Nephron progenitor cell (in vitro differentiated cells): Measurements from ENCODE around the gene FOXN4.

Source experiments
- DNase-seq: peaks from one replicate; pipeline ENCODE4 v3.0.0; 2021
- H3K27ac Mint-ChIP-seq: 2 replicates; pipeline ENCODE4 v1.8.0; 2021; ENCODE audit warnings: mild to moderate bottlenecking, moderate library complexity, mixed read lengths
- H3K27me3 Mint-ChIP-seq: 2 replicates; pipeline ENCODE4 v1.8.0; 2021; ENCODE audit warnings: mild to moderate bottlenecking, low read depth, mixed read lengths; ENCODE audit not compliant: poor library complexity
- H3K36me3 Mint-ChIP-seq: 2 replicates; pipeline ENCODE4 v1.8.0; 2021; ENCODE audit warnings: low read depth, mixed read lengths
- H3K4me1 Mint-ChIP-seq: 2 replicates; pipeline ENCODE4 v1.8.0; 2021; ENCODE audit warnings: mixed read lengths
- H3K4me3 Mint-ChIP-seq: 2 replicates; pipeline ENCODE4 v1.8.0; 2021; ENCODE audit warnings: mild to moderate bottlenecking, moderate library complexity, mixed read lengths
- H3K9me3 Mint-ChIP-seq: 2 replicates; pipeline ENCODE4 v1.8.0; 2021; ENCODE audit warnings: mild to moderate bottlenecking, moderate library complexity, mixed read lengths
- CTCF ChIP-seq: fragments of 200-600 bp; sonication (generic); IDR thresholded peaks from 2 replicates; pipeline ENCODE4 v1.5.0; 2021; ENCODE audit warnings: antibody characterized with exemption

Gene FOXN4

DNA sequence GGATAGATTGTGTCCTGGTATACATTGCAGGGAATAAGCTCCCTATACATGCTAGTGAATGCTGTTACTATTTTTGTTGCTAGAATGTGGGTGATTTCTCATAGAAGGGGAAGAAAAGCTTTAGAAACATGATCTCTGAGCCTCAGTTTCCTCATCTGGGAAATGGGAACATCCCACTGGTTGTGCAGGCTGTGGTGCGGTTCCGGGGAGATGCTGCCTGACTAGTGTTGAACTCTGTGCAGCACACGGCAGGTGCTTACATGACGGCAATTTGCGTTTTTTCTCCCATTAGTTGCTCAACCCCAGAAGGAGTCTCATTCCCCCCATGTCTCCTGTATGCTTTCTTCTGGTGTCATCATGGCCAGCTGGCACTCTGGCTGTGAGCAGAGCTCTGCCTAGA is 32.9 kb downstream of the FOXN4 start:
- no peaks in the 10 kb centered on the region for H3K36me3 Mint-ChIP-seq
- no peak overlapping the region for H3K27ac Mint-ChIP-seq
- TF ChIP-seq CTCF, result no peak
- H3K4me1 Mint-ChIP-seq, result peaks cover 20% of the 10 kb centered on the region
- peaks cover 5% of the 10 kb centered on the region for H3K9me3 Mint-ChIP-seq
- peaks cover 74% of the 10 kb centered on the region for H3K27me3 Mint-ChIP-seq
- H3K4me3 Mint-ChIP-seq, result no peak overlapping the region
- no peak for DNase-seq

GRCh38 chr12:109275173-109275572 is 33.9 kb downstream of the FOXN4 start:
- DNase-seq, result no peak
- Mint-ChIP-seq H3K36me3 (no peaks in the 10 kb centered on the region), H3K27me3 (peaks cover 75% of the 10 kb centered on the region), H3K9me3 (peaks cover 15% of the 10 kb centered on the region), H3K4me3 (no peak overlapping the region), H3K27ac (no peak overlapping the region), H3K4me1 (peaks cover 20% of the 10 kb centered on the region)
- no peak for TF ChIP-seq CTCF

GRCh38 chr12:109274381-109274780 is 34.7 kb downstream of the FOXN4 start:
- TF ChIP-seq CTCF, result no peak
- Mint-ChIP-seq H3K4me3 (no peak overlapping the region), H3K27me3 (peaks cover 81% of the 10 kb centered on the region), H3K4me1 (peaks cover 20% of the 10 kb centered on the region), H3K36me3 (no peaks in the 10 kb centered on the region), H3K9me3 (peaks cover 18% of the 10 kb centered on the region), H3K27ac (no peak overlapping the region)
- no peak for DNase-seq

- Mint-ChIP-seq H3K36me3 (no peaks in the 10 kb centered on the region), H3K27me3 (peaks cover 77% of the 10 kb centered on the region), H3K4me3 (no peak overlapping the region), H3K4me1 (peaks cover 12% of the 10 kb centered on the region), H3K27ac (no peak overlapping the region), H3K9me3 (peaks cover 18% of the 10 kb centered on the region)
- TF ChIP-seq CTCF, result no peak
- DNase-seq, result peak; percentile 57
Measured at GRCh38 chr12:109273354-109273753, 35.7 kb downstream of the FOXN4 start.

DNA sequence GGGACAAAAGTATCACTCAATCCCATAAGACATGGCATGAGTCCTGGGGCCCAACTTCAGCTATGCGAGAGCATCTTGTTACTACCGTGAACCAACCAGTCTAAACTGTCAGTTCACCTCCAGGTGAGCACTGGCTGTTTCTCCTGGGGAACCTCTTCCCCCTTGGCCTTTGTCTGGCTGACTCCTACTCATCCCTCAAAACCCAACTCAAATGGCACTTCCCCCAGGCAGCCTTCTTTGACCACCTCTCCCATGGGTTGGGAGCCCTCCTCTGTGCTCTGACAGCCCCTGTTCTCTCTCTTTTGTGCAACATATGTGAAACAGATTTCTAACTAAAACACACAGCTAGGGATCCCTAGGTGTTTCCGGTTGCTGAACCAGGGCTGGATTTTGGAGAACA is 37.7 kb downstream of the FOXN4 start:
- no peak for DNase-seq
- Mint-ChIP-seq H3K9me3 (peaks cover 18% of the 10 kb centered on the region), H3K4me1 (peaks cover 6% of the 10 kb centered on the region), H3K36me3 (peaks cover 4% of the 10 kb centered on the region), H3K27me3 (peaks cover 72% of the 10 kb centered on the region), H3K27ac (no peak overlapping the region), H3K4me3 (no peak overlapping the region)
- no peak for TF ChIP-seq CTCF

GRCh38 chr12:109270494-109270893 is 38.6 kb downstream of the FOXN4 start:
- peaks cover 18% of the 10 kb centered on the region for H3K9me3 Mint-ChIP-seq
- peaks cover 4% of the 10 kb centered on the region for H3K36me3 Mint-ChIP-seq
- no peak for TF ChIP-seq CTCF
- H3K4me1 Mint-ChIP-seq, result peaks cover 9% of the 10 kb centered on the region
- peaks cover 67% of the 10 kb centered on the region for H3K27me3 Mint-ChIP-seq
- no peak for DNase-seq
- H3K4me3 Mint-ChIP-seq, result no peak overlapping the region
- no peak overlapping the region for H3K27ac Mint-ChIP-seq
